CD4-positive, alpha-beta T cell (primary cell): Measurements from ENCODE around the gene NDEL1. TPM values are rescaled to one million over a fixed set of nuclear protein-coding genes. Genes with fewer than 3 reads are reported as not detected.

Source experiments
- ATAC-seq: fragments of 200-7000 bp; cut with Tn5 transposase; one replicate; pipeline ENCODE4 v1.10.0; 2022; ENCODE audit warnings: mild to moderate bottlenecking; ENCODE audit not compliant: poor library complexity
- CTCF ChIA-PET: fragments of 350-600 bp; sonication (Branson Sonifier 250); formaldehyde crosslinking; loops from one replicate; lab custom pipeline; 2021; ENCODE audit warnings: antibody characterized with exemption, inconsistent platforms; lab: Charles Lee
- POLR2A ChIA-PET: fragments of 350-600 bp; sonication (Branson Sonifier 250); formaldehyde crosslinking; loops from one replicate; lab custom pipeline; 2021; ENCODE audit warnings: antibody characterized with exemption, inconsistent platforms; lab: Charles Lee
- DNase-seq, 14 experiments: peaks; one replicate each; pipeline ENCODE4 v3.0.0-alpha.2; 2013 to 2020; ENCODE audit warnings: mixed read lengths in 2 of 14
- H3K27ac ChIP-seq, 2 donors: one replicate each; pipeline versions ENCODE4 v1.5.1 to v1.7.0; 2013; ENCODE audit warnings: low read length in 2 of 2, low read depth in 1 of 2, mild to moderate bottlenecking in 1 of 2
- H3K27me3 ChIP-seq, 2 experiments: 1 replicate in 1 of 2; 2 replicates in 1 of 2; pipeline versions ENCODE4 v1.6.1 to v1.7.0; 2013; ENCODE audit warnings: low read length in 2 of 2, control low read depth in 1 of 2, mild to moderate bottlenecking in 1 of 2, moderate library complexity in 1 of 2; ENCODE audit not compliant: insufficient read depth in 2 of 2, control insufficient read depth in 1 of 2
- H3K36me3 ChIP-seq: one replicate; pipeline ENCODE4 v1.6.1; 2013; ENCODE audit warnings: low read length, control low read depth; ENCODE audit not compliant: insufficient read depth
- H3K4me1 ChIP-seq: one replicate; pipeline ENCODE4 v1.6.1; 2013; ENCODE audit warnings: low read length, control low read depth; ENCODE audit not compliant: insufficient read depth
- H3K4me3 ChIP-seq: one replicate; pipeline ENCODE4 v1.5.1; 2013; ENCODE audit warnings: mild to moderate bottlenecking, low read length, moderate library complexity
- H3K9me3 ChIP-seq, 2 experiments: 1 replicate in 1 of 2; 2 replicates in 1 of 2; pipeline versions ENCODE4 v1.6.1 to v1.7.0; 2013; ENCODE audit warnings: low read length in 2 of 2, mild to moderate bottlenecking in 2 of 2, control low read depth in 1 of 2, moderate library complexity in 1 of 2; ENCODE audit not compliant: control insufficient read depth in 1 of 2, insufficient read depth in 1 of 2
- H3K27ac Mint-ChIP-seq: one replicate; pipeline ENCODE4 v1.8.0; 2020; ENCODE audit warnings: mixed read lengths
- H3K27me3 Mint-ChIP-seq: one replicate; pipeline ENCODE4 v1.8.0; 2021; ENCODE audit warnings: mixed read lengths
- H3K36me3 Mint-ChIP-seq: one replicate; pipeline ENCODE4 v1.8.0; 2021; ENCODE audit warnings: low read depth, mixed read lengths
- H3K4me1 Mint-ChIP-seq: one replicate; pipeline ENCODE4 v1.8.0; 2021; ENCODE audit warnings: low read depth, mixed read lengths
- H3K4me3 Mint-ChIP-seq: one replicate; pipeline ENCODE4 v1.8.0; 2020; ENCODE audit warnings: mild to moderate bottlenecking, mixed read lengths
- H3K9me3 Mint-ChIP-seq: one replicate; pipeline ENCODE4 v1.8.0; 2020; ENCODE audit warnings: mixed read lengths
- intact Hi-C, 2 experiments: fragments of 100-400 bp; cut with DNase I in 1 of 2; cut with micrococcal nuclease in 1 of 2; formaldehyde crosslinking; loops; one replicate each; pipeline versions ENCODE4 v1.15.1 to v1.9.0; 2023 to 2025; cut with DNase I, micrococcal nuclease
- total RNA-seq, 174 experiments: library from RNA in 2 of 174; stranded (reverse) in 2 of 174; gene quantifications; one replicate each; pipeline ENCODE4 v1.2.3 and lab custom pipeline; 2021 to 2026
- TF ChIP-seq, protein P1 (sequence below): fragments of 200-600 bp; IDR thresholded peaks from one replicate; pipeline ENCODE4 v1.8.0; 2022; ENCODE audit warnings: antibody characterized with exemption, mild to moderate bottlenecking

The NDEL1 gene
- total RNA-seq, 2 experiments from 2014 or later = 300 to 313 TPM

DNA sequence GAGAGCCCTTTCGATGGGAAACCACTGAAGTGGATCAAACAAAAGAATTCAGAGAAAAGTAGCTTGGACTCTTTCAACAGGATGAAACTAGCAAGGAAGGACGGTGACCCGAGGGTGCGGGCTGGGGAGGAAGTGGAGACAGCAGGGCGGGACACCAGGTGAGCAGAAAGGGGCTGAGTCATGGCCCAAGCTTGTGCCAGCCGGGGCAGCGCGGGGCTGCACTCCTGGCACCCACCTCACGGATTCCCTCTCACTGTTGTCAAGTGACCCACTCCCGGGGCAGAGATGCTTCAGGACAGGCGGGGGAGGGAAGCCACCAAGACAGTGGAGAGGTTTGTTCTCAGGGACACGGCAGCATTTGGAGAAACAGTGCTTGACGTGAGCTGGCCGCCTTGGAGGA is 27.3 kb upstream of the NDEL1 start:
- POLR2A ChIA-PET = no interaction called here
- DNase-seq = no peak
- ATAC-seq = no peak
- Mint-ChIP-seq H3K27me3 (peaks cover 9% of the 10 kb centered on the region), H3K9me3 (no peaks in the 10 kb centered on the region), H3K27ac (no peak overlapping the region), H3K4me1 (peaks cover 6% of the 10 kb centered on the region), H3K4me3 (no peak overlapping the region), H3K36me3 (no peaks in the 10 kb centered on the region)
- peaks cover 0 to 7% of the 10 kb centered on the region in 2 experiments for H3K27me3 ChIP-seq
- H3K27ac ChIP-seq = no peak overlapping the region
- H3K4me1 ChIP-seq = peaks cover 13% of the 10 kb centered on the region
- TF ChIP-seq, protein P1, sequence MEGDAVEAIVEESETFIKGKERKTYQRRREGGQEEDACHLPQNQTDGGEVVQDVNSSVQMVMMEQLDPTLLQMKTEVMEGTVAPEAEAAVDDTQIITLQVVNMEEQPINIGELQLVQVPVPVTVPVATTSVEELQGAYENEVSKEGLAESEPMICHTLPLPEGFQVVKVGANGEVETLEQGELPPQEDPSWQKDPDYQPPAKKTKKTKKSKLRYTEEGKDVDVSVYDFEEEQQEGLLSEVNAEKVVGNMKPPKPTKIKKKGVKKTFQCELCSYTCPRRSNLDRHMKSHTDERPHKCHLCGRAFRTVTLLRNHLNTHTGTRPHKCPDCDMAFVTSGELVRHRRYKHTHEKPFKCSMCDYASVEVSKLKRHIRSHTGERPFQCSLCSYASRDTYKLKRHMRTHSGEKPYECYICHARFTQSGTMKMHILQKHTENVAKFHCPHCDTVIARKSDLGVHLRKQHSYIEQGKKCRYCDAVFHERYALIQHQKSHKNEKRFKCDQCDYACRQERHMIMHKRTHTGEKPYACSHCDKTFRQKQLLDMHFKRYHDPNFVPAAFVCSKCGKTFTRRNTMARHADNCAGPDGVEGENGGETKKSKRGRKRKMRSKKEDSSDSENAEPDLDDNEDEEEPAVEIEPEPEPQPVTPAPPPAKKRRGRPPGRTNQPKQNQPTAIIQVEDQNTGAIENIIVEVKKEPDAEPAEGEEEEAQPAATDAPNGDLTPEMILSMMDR = no peak
- intact Hi-C loops = no loop called here
- H3K4me3 ChIP-seq = no peak overlapping the region
- no peaks in the 10 kb centered on the region for H3K36me3 ChIP-seq
- H3K9me3 ChIP-seq = no peaks in the 10 kb centered on the region
- CTCF ChIA-PET = interaction anchor here (1.7 kb wide), 1 partner anchor 12 kb away, joined by 4 read pairs; no protein-coding TSS in a partner anchor

DNA sequence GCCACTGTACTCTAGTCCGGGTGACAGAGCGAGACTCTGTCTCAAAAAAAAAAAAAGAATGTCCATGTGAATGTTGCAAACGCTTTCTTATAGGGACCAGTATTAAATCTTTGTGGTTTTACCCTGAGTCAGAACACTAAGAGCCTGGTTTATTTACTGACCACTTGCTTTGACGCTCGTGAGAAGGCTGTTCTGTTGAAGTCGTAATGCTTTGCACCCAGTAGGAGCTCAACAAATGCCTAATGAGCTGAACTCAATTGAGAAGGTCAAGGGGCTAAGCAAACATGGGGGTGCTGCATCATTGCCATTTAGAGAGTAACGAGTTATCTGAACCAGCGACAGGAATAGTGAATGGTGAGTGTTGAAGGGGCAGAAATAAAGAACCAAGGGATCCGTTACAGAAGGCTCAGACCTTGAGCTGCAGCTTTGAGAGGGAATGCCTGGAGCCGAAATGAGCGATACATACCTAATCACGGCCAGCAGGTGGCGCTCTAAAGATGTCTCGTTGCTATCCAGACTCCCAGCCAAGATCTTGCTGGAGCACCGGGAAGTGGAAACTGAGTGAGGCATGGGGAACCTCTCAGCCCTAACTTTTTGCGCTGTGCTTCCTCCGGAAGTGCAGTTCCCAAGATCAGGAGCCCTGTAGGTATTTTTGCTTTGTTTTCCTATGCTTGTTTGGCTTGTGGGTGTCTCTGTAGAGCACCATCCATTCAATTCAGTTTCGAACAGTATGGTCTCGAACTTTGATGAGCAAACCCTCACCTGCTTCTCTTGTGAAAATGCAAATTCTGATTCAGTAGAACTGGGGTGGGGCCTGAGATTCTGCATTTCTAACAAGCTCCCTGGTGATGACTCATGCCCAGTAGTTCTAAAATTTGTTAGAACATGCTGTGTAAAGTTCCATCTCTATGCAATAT is 25.5 kb upstream of the NDEL1 start:
- Mint-ChIP-seq H3K4me1 (peaks cover 10% of the 10 kb centered on the region), H3K4me3 (no peak overlapping the region), H3K9me3 (no peaks in the 10 kb centered on the region), H3K36me3 (no peaks in the 10 kb centered on the region), H3K27ac (no peak overlapping the region), H3K27me3 (peaks cover 9% of the 10 kb centered on the region)
- intact Hi-C loops = loop anchor here (1.0 to 10.0 kb wide), 6 partner anchors 25 to 589 kb away; partner anchors contain the start of gene NDEL1 (in 1 of the 2)
- DNase-seq = peak; percentile 65 to 91 (median 75)
- H3K4me1 ChIP-seq = peaks cover 16% of the 10 kb centered on the region
- ChIA-PET POLR2A (interaction anchor here (0.9 to 1.2 kb wide), 3 partner anchors 26 to 336 kb away, joined by 5 to 6 read pairs (median 6); partner anchors contain the start of gene NDEL1), CTCF (interaction anchor here (0.6 to 1.7 kb wide), 7 partner anchors 10 to 336 kb away, joined by 3 to 11 read pairs (median 4); partner anchors contain the start of gene NDEL1)
- ATAC-seq = peak; percentile 85
- H3K4me3 ChIP-seq = no peak overlapping the region
- TF ChIP-seq, protein P1 = peak; percentile 96
- H3K27me3 ChIP-seq = peaks cover 0 to 7% of the 10 kb centered on the region in 2 experiments
- no peaks in the 10 kb centered on the region for H3K36me3 ChIP-seq
- H3K9me3 ChIP-seq = no peaks in the 10 kb centered on the region
- no peak overlapping the region for H3K27ac ChIP-seq

DNA sequence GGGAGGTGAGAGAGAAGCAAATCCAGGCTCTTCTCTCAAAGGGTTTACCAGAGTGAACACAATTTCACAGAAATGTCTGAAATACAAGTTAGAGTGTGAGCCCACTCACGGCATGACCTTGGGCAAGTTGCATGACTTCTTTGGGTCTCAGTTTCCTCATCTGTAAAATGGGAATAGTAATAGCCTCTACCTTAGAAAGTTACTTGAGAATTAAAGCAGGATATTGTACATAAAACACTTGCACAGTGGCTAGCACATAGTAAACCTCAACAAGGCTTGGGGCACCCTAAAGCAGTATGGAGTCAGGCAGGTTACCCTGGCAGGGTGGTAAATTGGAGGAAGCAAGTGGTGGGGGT is 24.8 kb upstream of the NDEL1 start:
- Mint-ChIP-seq H3K27me3 (peaks cover 9% of the 10 kb centered on the region), H3K4me1 (peaks cover 10% of the 10 kb centered on the region), H3K27ac (no peak overlapping the region), H3K36me3 (no peaks in the 10 kb centered on the region), H3K9me3 (no peaks in the 10 kb centered on the region), H3K4me3 (no peak overlapping the region)
- TF ChIP-seq, protein P1 = no peak
- Histone ChIP-seq H3K27ac (no peak overlapping the region), H3K4me1 (peaks cover 16% of the 10 kb centered on the region), H3K27me3 (peaks cover 0 to 7% of the 10 kb centered on the region in 2 experiments), H3K9me3 (no peaks in the 10 kb centered on the region), H3K36me3 (no peaks in the 10 kb centered on the region), H3K4me3 (no peak overlapping the region)
- intact Hi-C loops = loop anchor here (1.0 to 10.0 kb wide), 6 partner anchors 24 to 588 kb away; partner anchors contain the start of gene NDEL1 (in 1 of the 2)
- no peak for DNase-seq
- CTCF ChIA-PET = interaction anchor here (1.3 to 1.6 kb wide), 3 partner anchors 26 to 336 kb away, joined by 3 to 11 read pairs (median 6); partner anchors contain the start of gene NDEL1
- no peak for ATAC-seq
- POLR2A ChIA-PET = interaction anchor here (1.2 kb wide), 2 partner anchors 25 to 26 kb away, joined by 5 to 6 read pairs; partner anchors contain the start of gene NDEL1
